GM19328 (cell line): ENCODE measurements around the gene MGME1.
"Not testable (repeated sequence)": the region's sequence is repeated elsewhere in the genome, so short reads cannot be mapped to it uniquely, and the experiment has no call there.

ENCODE experiments used
- ATAC-seq: cut with Tn5 transposase; IDR thresholded peaks from one replicate; pipeline ENCODE4 v1.9.1; 2021; ENCODE audit warnings: mild to moderate bottlenecking, moderate library complexity; ENCODE audit not compliant: unreplicated experiment

Gene MGME1

GRCh38 chr20:18018100-18018499 is 49.3 kb downstream of the MGME1 start:
- ATAC-seq, result no peak

GRCh38 chr20:18019068-18019467 is 50.2 kb downstream of the MGME1 start:
- peak; percentile 70 for ATAC-seq

- no peak for ATAC-seq
These were observed 52.1 kb downstream of the MGME1 start for GRCh38 chr20:18020931-18021330.

GRCh38 chr20:18024606-18025127 is 55.8 kb downstream of the MGME1 start:
- no peak for ATAC-seq

- not testable (repeated sequence) for ATAC-seq
These were observed 58.2 kb downstream of the MGME1 start for GRCh38 chr20:18027011-18027410.

- ATAC-seq, result no peak
These were observed 61.2 kb downstream of the MGME1 start for GRCh38 chr20:18030020-18030419.

GRCh38 chr20:18031050-18031449 is 62.2 kb downstream of the MGME1 start:
- ATAC-seq, result no peak

- no peak for ATAC-seq
These were observed 63.2 kb downstream of the MGME1 start for GRCh38 chr20:18031888-18032509.

GRCh38 chr20:18032977-18033892 is 64.4 kb downstream of the MGME1 start:
- no peak for ATAC-seq

GRCh38 chr20:18034039-18034438 is 65.2 kb downstream of the MGME1 start:
- no peak for ATAC-seq

GRCh38 chr20:18039063-18039462 is 70.2 kb downstream of the MGME1 start:
- no peak for ATAC-seq
